HEK293 (cell line): ENCODE results near the gene GPBP1.

ENCODE experiments used
- ZNF324 ChIP-seq: fragments of 450-650 bp; formaldehyde crosslinking; IDR thresholded peaks from 2 replicates; pipeline ENCODE4 v1.5.1; 2016; ENCODE audit warnings: missing biosample characterization, missing genetic modification characterization
- ZNF654 ChIP-seq: fragments of 450-650 bp; formaldehyde crosslinking; IDR thresholded peaks from 2 replicates; pipeline ENCODE4 v1.5.1; 2016; ENCODE audit warnings: low read depth, missing biosample characterization, missing genetic modification characterization

DNA sequence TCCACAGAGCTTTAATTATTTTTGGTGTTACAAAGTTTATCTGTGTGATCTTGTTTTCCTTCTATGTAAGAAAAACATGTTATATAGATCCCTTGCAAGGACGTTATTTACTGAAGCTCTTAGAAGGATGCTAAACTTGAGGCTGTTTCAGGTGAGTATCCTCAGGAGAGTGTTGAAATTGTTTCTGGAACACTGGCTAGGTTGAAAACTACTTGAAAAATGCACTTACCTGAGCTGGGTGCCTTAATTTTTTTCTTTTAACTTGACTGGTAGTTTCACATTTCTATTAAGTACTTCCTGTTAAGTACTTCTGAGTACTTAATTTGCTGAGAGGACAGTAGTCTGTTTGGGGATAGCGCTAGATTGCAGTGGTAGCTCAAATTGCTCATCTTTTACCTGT, 18.1 kb downstream of the GPBP1 start:
- TF ChIP-seq ZNF324 (no peak), ZNF654 (tag by site-specific recombination) (no peak)
